Fibroblast of lung (primary cell): ENCODE data around the gene GPC5.

ENCODE experiments used
- EZH2 ChIP-seq: IDR thresholded peaks from 2 replicates; pipeline ENCODE4 v1.5.1; 2012; ENCODE audit warnings: low read length, control low read depth, mild to moderate bottlenecking; ENCODE audit errors: missing control alignments
- TF ChIP-seq, protein P1 (sequence below), 2 donors: IDR thresholded peaks in 1 of 2; conservative IDR thresholded peaks in 1 of 2; 1 replicate in 1 of 2; 2 replicates in 1 of 2; pipeline ENCODE4 v1.5.1; 2011 to 2012; ENCODE audit warnings: low read length in 2 of 2, control low read depth in 1 of 2, inconsistent platforms in 1 of 2, low read depth in 1 of 2, mild to moderate bottlenecking in 1 of 2

DNA sequence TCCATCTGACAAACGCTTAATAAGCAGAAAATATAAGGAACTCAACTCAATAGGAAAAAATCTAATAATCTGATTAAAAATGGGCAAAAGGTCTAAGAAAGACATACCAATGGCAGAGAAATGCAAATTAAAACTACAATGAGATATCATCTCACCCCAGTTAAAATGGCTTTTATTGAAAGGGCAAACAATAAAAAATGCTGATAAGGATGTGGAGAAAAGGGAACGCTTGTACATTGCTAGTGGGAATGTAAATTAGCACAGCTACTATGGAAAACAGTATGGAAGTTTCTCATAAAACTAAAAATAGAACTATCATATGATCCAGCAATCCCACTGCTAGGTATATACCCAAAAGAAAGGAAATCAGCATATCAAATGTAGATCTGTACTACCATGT is 1319.4 kb downstream of the GPC5 start:
- no peak for TF ChIP-seq EZH2
- TF ChIP-seq, protein P1, sequence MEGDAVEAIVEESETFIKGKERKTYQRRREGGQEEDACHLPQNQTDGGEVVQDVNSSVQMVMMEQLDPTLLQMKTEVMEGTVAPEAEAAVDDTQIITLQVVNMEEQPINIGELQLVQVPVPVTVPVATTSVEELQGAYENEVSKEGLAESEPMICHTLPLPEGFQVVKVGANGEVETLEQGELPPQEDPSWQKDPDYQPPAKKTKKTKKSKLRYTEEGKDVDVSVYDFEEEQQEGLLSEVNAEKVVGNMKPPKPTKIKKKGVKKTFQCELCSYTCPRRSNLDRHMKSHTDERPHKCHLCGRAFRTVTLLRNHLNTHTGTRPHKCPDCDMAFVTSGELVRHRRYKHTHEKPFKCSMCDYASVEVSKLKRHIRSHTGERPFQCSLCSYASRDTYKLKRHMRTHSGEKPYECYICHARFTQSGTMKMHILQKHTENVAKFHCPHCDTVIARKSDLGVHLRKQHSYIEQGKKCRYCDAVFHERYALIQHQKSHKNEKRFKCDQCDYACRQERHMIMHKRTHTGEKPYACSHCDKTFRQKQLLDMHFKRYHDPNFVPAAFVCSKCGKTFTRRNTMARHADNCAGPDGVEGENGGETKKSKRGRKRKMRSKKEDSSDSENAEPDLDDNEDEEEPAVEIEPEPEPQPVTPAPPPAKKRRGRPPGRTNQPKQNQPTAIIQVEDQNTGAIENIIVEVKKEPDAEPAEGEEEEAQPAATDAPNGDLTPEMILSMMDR (conservative IDR thresholded peaks at IDR 0.05 in 1 of 2, IDR thresholded peaks at IDR 0.05 in 1 of 2; ENCODE audit: low read depth in 1 of 2, low read length in 2 of 2) = no peak
